ENCODE data around the gene RASGRP1.

DNA sequence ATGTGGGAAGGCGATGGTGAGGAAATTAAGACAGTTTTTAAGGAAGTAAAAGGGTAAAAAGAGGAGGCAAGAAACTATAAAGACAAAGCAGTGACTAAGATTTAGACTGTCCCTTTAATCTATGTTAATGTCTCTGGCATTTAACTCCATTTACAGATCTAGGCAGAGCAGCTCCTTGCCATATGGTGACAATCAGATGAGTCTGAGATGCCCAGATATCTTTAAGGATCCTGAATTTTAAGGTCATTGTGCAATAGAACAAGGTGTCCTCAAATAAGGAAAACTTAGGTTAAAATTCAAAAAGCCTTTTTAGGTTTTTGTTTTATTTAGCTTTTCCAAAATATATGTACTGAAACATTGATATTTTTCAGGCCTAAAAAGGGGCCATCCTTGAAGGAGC, 24.1 kb downstream of the RASGRP1 start:
- TF ChIP-seq CHD2 (IDR thresholded peaks at IDR 0.05; ENCODE audit: borderline replicate concordance, low read depth, low read length) = no peak
- TF ChIP-seq ZNF592 (IDR thresholded peaks at IDR 0.05) = no peak
- no peak for TF ChIP-seq GABPA (IDR thresholded peaks at IDR 0.05; ENCODE audit: low read depth)
- TF ChIP-seq, protein P1, sequence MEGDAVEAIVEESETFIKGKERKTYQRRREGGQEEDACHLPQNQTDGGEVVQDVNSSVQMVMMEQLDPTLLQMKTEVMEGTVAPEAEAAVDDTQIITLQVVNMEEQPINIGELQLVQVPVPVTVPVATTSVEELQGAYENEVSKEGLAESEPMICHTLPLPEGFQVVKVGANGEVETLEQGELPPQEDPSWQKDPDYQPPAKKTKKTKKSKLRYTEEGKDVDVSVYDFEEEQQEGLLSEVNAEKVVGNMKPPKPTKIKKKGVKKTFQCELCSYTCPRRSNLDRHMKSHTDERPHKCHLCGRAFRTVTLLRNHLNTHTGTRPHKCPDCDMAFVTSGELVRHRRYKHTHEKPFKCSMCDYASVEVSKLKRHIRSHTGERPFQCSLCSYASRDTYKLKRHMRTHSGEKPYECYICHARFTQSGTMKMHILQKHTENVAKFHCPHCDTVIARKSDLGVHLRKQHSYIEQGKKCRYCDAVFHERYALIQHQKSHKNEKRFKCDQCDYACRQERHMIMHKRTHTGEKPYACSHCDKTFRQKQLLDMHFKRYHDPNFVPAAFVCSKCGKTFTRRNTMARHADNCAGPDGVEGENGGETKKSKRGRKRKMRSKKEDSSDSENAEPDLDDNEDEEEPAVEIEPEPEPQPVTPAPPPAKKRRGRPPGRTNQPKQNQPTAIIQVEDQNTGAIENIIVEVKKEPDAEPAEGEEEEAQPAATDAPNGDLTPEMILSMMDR (IDR thresholded peaks at IDR 0.05 in 2 of 3, conservative IDR thresholded peaks at IDR 0.05 in 1 of 3; ENCODE audit: control insufficient read depth in 2 of 3, extremely low read depth in 1 of 3, insufficient read depth in 1 of 3, low read depth in 3 of 3, low read length in 3 of 3) = no peak
- TF ChIP-seq POLR2AphosphoS5 (IDR thresholded peaks at IDR 0.05; ENCODE audit: low read length) = no peak
- no peak for TF ChIP-seq TCF7 (IDR thresholded peaks at IDR 0.05; ENCODE audit: borderline replicate concordance)
- TF ChIP-seq ZNF207 (IDR thresholded peaks at IDR 0.05; ENCODE audit: borderline replicate concordance) = no peak
- no peak for TF ChIP-seq EZH2 (IDR thresholded peaks at IDR 0.05; ENCODE audit: borderline replicate concordance, control insufficient read depth, low read depth, low read length)
- no peak for TF ChIP-seq CREM (IDR thresholded peaks at IDR 0.05; ENCODE audit: low read depth)
- no peak for TF ChIP-seq EP300 (IDR thresholded peaks at IDR 0.05; ENCODE audit: borderline replicate concordance in 1 of 2, control insufficient read depth in 1 of 2, low read depth in 2 of 2, low read length in 2 of 2)
- no peak for TF ChIP-seq CREB1 (IDR thresholded peaks at IDR 0.05; ENCODE audit: low read depth)
- TF ChIP-seq MEF2B (IDR thresholded peaks at IDR 0.05; ENCODE audit: partially characterized antibody, poor library complexity, severe bottlenecking) = no peak
- TF ChIP-seq PAX8 (IDR thresholded peaks at IDR 0.05) = no peak

Measured in GM12878 (cell line).